ENCODE results near the gene CAPZA1.

CAPZA1 gene

GRCh38 chr1:112717263-112717873, 97.7 kb downstream of the CAPZA1 start:
- DNase-seq, result no peak

GRCh38 chr1:112718691-112719418, 99.2 kb downstream of the CAPZA1 start:
- peak; percentile 56 for DNase-seq

DNA sequence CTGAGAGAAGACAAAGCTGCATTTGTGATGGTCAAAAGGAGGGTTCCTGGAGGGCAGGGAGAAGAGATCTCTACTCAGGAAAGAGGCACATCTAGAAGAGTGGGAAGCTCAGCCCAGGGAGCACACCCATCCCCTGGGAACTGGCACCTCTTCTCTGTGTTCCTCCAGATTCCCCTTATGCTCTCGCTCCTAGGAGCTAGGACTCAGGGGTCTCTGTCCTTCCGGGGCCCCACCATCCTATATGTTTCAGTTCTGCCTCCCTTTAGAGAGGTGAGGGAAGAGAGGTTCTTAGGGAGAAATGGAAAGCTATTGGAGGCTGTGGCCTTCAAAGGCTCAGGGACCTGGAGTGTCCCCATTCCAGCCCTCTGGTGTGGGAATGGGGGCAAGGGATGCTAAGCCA, 100.1 kb downstream of the CAPZA1 start:
- DNase-seq, result no peak

GRCh38 chr1:112720800-112721199, 101.2 kb downstream of the CAPZA1 start:
- DNase-seq, result no peak

Data from fibroblast of skin of abdomen (primary cell).